Activated CD4-positive, CD25-positive, alpha-beta regulatory T cell (primary cell): ENCODE results near the gene CHI3L1.

Experiments
- DNase-seq, 4 experiments: peaks; one replicate each; lab custom pipeline; 2025; lab: John Stamatoyannopoulos, UW

CHI3L1 gene

GRCh38 chr1:203151362-203152157, 34.9 kb downstream of the CHI3L1 start:
- DNase-seq, result no peak

- no peak for DNase-seq
Measured at GRCh38 chr1:203150511-203151297, 35.8 kb downstream of the CHI3L1 start.

GRCh38 chr1:203149188-203149840, 37.2 kb downstream of the CHI3L1 start:
- DNase-seq, result no peak

GRCh38 chr1:203148579-203148978, 37.9 kb downstream of the CHI3L1 start:
- no peak for DNase-seq

- no peak for DNase-seq
Measured at GRCh38 chr1:203148127-203148526, 38.4 kb downstream of the CHI3L1 start.

GRCh38 chr1:203147376-203147775, 39.1 kb downstream of the CHI3L1 start:
- DNase-seq, result no peak

- DNase-seq, result no peak
Measured at GRCh38 chr1:203146537-203146936, 40.0 kb downstream of the CHI3L1 start.

GRCh38 chr1:203146042-203146369, 40.5 kb downstream of the CHI3L1 start:
- DNase-seq, result no peak

- no peak for DNase-seq
Measured at GRCh38 chr1:203145321-203146041, 41.0 kb downstream of the CHI3L1 start.

GRCh38 chr1:203144661-203145060, 41.8 kb downstream of the CHI3L1 start:
- DNase-seq, result no peak

GRCh38 chr1:203143641-203144040, 42.9 kb downstream of the CHI3L1 start:
- no peak for DNase-seq

GRCh38 chr1:203142684-203143408, 43.7 kb downstream of the CHI3L1 start:
- no peak for DNase-seq

- no peak for DNase-seq
Measured at GRCh38 chr1:203142124-203142523, 44.4 kb downstream of the CHI3L1 start.

- DNase-seq, result no peak
Measured at GRCh38 chr1:203140743-203141520, 45.6 kb downstream of the CHI3L1 start.

- no peak for DNase-seq
Measured at GRCh38 chr1:203139976-203140475, 46.5 kb downstream of the CHI3L1 start.

GRCh38 chr1:203138066-203138465, 48.4 kb downstream of the CHI3L1 start:
- DNase-seq, result no peak

GRCh38 chr1:203137324-203137723, 49.2 kb downstream of the CHI3L1 start:
- no peak for DNase-seq

- DNase-seq, result no peak
Measured at GRCh38 chr1:203136409-203137042, 50.0 kb downstream of the CHI3L1 start.

GRCh38 chr1:203135636-203136305, 50.7 kb downstream of the CHI3L1 start:
- DNase-seq, result no peak
